Esophagus (tissue), 2 donors: ENCODE results near the gene PTPA. TPM values are rescaled to one million over a fixed set of nuclear protein-coding genes. Genes with fewer than 3 reads are reported as not detected.

Experiments used
- H3K27ac ChIP-seq, 2 donors: one replicate each; pipeline ENCODE4 v1.5.1; 2013; ENCODE audit warnings: low read depth in 2 of 2, mild to moderate bottlenecking in 2 of 2, inconsistent platforms in 1 of 2, low read length in 1 of 2, moderate library complexity in 1 of 2
- H3K27me3 ChIP-seq, 2 donors: one replicate each; pipeline ENCODE4 v1.6.1; 2013; ENCODE audit warnings: low read length in 2 of 2, control low read depth in 1 of 2, mild to moderate bottlenecking in 1 of 2; ENCODE audit not compliant: insufficient read depth in 2 of 2, control insufficient read depth in 1 of 2
- H3K36me3 ChIP-seq, 2 donors: one replicate each; pipeline ENCODE4 v1.6.1; 2013; ENCODE audit warnings: low read length in 1 of 2; ENCODE audit not compliant: control insufficient read depth in 2 of 2, insufficient read depth in 2 of 2
- H3K4me1 ChIP-seq, 2 donors: one replicate each; pipeline ENCODE4 v1.6.1; 2013; ENCODE audit warnings: low read length in 1 of 2; ENCODE audit not compliant: control insufficient read depth in 2 of 2, insufficient read depth in 2 of 2
- H3K4me3 ChIP-seq, 2 donors: one replicate each; pipeline ENCODE4 v1.5.1; 2013; ENCODE audit warnings: low read length in 2 of 2, mild to moderate bottlenecking in 2 of 2, low read depth in 1 of 2, moderate library complexity in 1 of 2
- H3K9me3 ChIP-seq, 2 donors: one replicate each; pipeline ENCODE4 v1.6.1; 2013; ENCODE audit warnings: mild to moderate bottlenecking in 2 of 2, low read depth in 1 of 2, low read length in 1 of 2, moderate library complexity in 1 of 2; ENCODE audit not compliant: control insufficient read depth in 2 of 2, insufficient read depth in 1 of 2
- WGBS, 2 donors: extraction: QIAGEN DNeasy Blood & Tissue Kit; methylation state at CpG; one replicate each; pipeline ENCODE4 v1.1.7; 2013; 5-methylcytosine and 5-hydroxymethylcytosine counted together
- polyA plus RNA-seq, 2 donors: library from polyadenylated mRNA; stranded (reverse); fragments of 200-250 nt; gene quantifications; one replicate each; pipeline ENCODE4 v1.2.3, GENCODE V29; 2013
- donor health status: healthy with polysubstance abuse.
- donor health status: Bipolar disorder and iron deficiency.

Gene PTPA
- polyA plus RNA-seq, 2 donors, result 80.0 to 126 TPM

DNA sequence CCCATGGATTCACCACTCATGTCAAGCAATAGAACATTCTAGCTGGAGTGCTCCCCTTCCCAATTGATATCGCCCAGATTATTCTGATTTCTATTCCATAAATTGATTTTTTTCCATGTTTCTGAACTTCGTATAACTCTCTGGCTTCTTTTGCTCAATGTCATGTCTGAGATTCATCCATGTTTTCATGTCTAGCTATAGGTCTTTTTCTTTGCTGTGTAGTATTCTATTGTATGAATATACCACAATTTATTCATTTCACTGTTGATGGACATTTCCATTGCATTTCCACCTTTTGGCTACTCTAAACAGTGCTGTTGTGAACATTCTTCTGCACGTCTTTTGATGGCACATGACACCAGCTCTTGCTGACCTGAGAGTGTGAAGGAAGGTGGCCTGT is 19.6 kb downstream of the PTPA start:
- Histone ChIP-seq H3K27me3 (no peaks in the 10 kb centered on the region), H3K9me3 (no peaks in the 10 kb centered on the region), H3K4me3 (no peak overlapping the region), H3K27ac (no peak overlapping the region), H3K4me1 (peaks cover 2% of the 10 kb centered on the region in 2 donors), H3K36me3 (peaks cover 0 to 22% of the 10 kb centered on the region in 2 donors)
- WGBS, 2 donors, result 65 to 81% methylated on average over 3 of the region's 3 CpGs

- Histone ChIP-seq H3K27me3 (no peaks in the 10 kb centered on the region), H3K4me1 (peaks cover 2% of the 10 kb centered on the region in 2 donors), H3K36me3 (peaks cover 0 to 26% of the 10 kb centered on the region in 2 donors), H3K9me3 (no peaks in the 10 kb centered on the region), H3K27ac (peak overlapping the region in 1 of 2 donors; percentile 40), H3K4me3 (no peak overlapping the region)
- 39 to 41% methylated on average over 13 of the region's 13 CpGs for WGBS, 2 donors
Measured at GRCh38 chr9:129131300-129132145, 20.3 kb downstream of the PTPA start.

DNA sequence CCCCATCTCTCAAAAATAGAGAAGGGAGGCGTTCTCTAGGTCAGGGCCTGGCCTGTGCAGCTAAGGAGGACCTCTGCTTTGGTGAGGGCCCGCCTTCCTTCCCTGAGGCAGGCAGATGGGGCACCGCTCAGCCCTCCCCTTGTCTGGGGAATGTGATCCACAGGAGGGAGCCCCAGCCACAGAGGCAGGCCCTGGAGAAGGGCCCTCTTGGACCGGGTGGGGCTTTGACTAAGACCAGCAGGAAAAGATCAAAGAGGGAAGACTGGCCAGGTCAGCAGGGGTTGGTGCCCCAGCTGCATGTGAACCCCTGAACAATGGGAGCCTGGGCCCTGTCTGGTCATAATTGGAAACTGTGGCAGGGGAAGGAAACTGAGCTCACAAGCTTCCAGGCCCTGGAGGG is 21.9 kb downstream of the PTPA start:
- Histone ChIP-seq H3K36me3 (peaks cover 2 to 33% of the 10 kb centered on the region in 2 donors), H3K9me3 (no peaks in the 10 kb centered on the region), H3K4me3 (no peak overlapping the region), H3K27me3 (no peaks in the 10 kb centered on the region), H3K27ac (no peak overlapping the region), H3K4me1 (peaks cover 2% of the 10 kb centered on the region in 2 donors)
- WGBS, 2 donors, result 87 to 92% methylated on average over 4 of the region's 4 CpGs

- Histone ChIP-seq H3K27ac (no peak overlapping the region), H3K9me3 (no peaks in the 10 kb centered on the region), H3K4me3 (no peak overlapping the region), H3K4me1 (peaks cover 2 to 5% of the 10 kb centered on the region in 2 donors), H3K36me3 (peaks cover 2 to 26% of the 10 kb centered on the region in 2 donors), H3K27me3 (no peaks in the 10 kb centered on the region)
- WGBS, 2 donors, result 86 to 88% methylated on average over 6 of the region's 6 CpGs
Measured at GRCh38 chr9:129135476-129135875, 24.3 kb downstream of the PTPA start.

- H3K4me1 ChIP-seq, result peaks cover 5 to 11% of the 10 kb centered on the region in 2 donors
Measured at GRCh38 chr9:129136446-129137035, 25.3 kb downstream of the PTPA start.

GRCh38 chr9:129137292-129138143 is 26.3 kb downstream of the PTPA start:
- H3K4me1 ChIP-seq, result peaks cover 7 to 19% of the 10 kb centered on the region in 2 donors

More at GRCh38 chr9:129136446-129137035, 25.3 kb downstream of the PTPA start:
- H3K27me3 ChIP-seq, result no peaks in the 10 kb centered on the region
- H3K9me3 ChIP-seq, result no peaks in the 10 kb centered on the region
- H3K4me3 ChIP-seq, result no peak overlapping the region
- WGBS, 2 donors, result 80 to 85% methylated on average over 16 of the region's 16 CpGs
- peaks cover 2 to 20% of the 10 kb centered on the region in 2 donors for H3K36me3 ChIP-seq
- H3K27ac ChIP-seq, result no peak overlapping the region

DNA sequence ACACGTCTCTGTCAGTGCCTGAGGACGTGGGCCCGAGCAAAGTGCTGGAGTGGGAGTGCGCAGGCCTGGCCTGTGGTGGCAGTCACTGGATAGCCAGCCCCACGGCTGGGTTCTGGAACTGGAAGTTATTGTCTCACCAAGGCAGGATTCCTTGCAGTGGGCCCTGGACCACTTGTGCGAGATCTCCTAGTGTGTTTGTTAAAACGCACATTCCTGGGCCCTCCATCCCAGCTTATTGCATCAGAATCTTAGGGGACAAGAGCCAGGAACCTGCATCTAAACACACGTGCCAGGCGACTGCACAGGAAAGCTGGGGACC is 26.9 kb downstream of the PTPA start:
- Histone ChIP-seq H3K36me3 (peaks cover 2 to 26% of the 10 kb centered on the region in 2 donors), H3K9me3 (no peaks in the 10 kb centered on the region), H3K4me3 (no peak overlapping the region), H3K27ac (peak overlapping the region; percentile 99 to 100), H3K4me1 (peaks cover 10 to 22% of the 10 kb centered on the region in 2 donors), H3K27me3 (no peaks in the 10 kb centered on the region)
- 77 to 84% methylated on average over 9 of the region's 9 CpGs for WGBS, 2 donors

More at GRCh38 chr9:129137292-129138143, 26.3 kb downstream of the PTPA start:
- Histone ChIP-seq H3K27ac (peak overlapping the region; percentile 99 to 100), H3K36me3 (peaks cover 2 to 22% of the 10 kb centered on the region in 2 donors), H3K27me3 (no peaks in the 10 kb centered on the region), H3K4me3 (no peak overlapping the region), H3K9me3 (no peaks in the 10 kb centered on the region)
- 85 to 88% methylated on average over 18 to 19 of the region's 19 CpGs for WGBS, 2 donors

GRCh38 chr9:129138476-129139232 is 27.4 kb downstream of the PTPA start:
- no peak overlapping the region for H3K4me3 ChIP-seq
- H3K36me3 ChIP-seq, result peaks cover 2 to 29% of the 10 kb centered on the region in 2 donors
- H3K4me1 ChIP-seq, result peaks cover 13 to 22% of the 10 kb centered on the region in 2 donors
- 36 to 38% methylated on average over 21 of the region's 21 CpGs for WGBS, 2 donors
- H3K27ac ChIP-seq, result peak overlapping the region; percentile 99 to 100
- H3K9me3 ChIP-seq, result no peaks in the 10 kb centered on the region
- no peaks in the 10 kb centered on the region for H3K27me3 ChIP-seq
